ENCODE measurements around the gene DMD. TPM values are rescaled to one million over a fixed set of nuclear protein-coding genes. Genes with fewer than 3 reads are reported as not detected.
A peak's percentile ranks its signal among the peaks of the same experiment; 100 is the strongest.

The DMD gene
- total and polyA plus RNA-seq, 2 of the 8 experiments (the other 6 are each of a cell fraction or from before 2014, with no cell fraction given) = 4.8 to 7.4 TPM

DNA sequence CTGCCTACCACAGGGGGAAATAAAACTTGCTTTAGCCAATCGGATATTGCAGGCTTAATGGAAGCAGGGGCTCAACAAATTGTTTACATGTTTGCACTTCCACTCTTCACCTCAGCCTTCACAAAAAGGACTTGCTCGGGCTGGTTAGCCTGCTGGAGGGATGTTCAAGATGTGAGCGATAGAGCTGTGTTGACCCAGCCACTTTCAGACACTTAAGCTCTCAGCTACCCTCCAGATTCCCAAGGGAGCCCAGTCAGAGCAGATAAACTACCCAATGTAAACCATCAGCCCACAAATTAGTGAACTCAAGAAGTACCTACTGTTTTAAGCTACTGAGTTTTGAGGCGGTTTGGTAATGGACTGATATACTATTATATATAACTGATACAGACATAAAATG is 1631.1 kb downstream of the DMD start:
- Histone ChIP-seq H3K79me2 (ENCODE audit: control insufficient read depth in 1 of 2, insufficient read depth in 2 of 2, low read length in 2 of 2) (no peaks in the 10 kb centered on the region), H2BK120ac (replicated peaks; ENCODE audit: low read depth, low read length) (no peak overlapping the region), H3K14ac (ENCODE audit: insufficient read length) (no peak overlapping the region), H3K56ac (replicated peaks; ENCODE audit: insufficient read length, low read depth, low read length) (no peak overlapping the region), H2BK15ac (ENCODE audit: low read length) (no peak overlapping the region), H2BK12ac (ENCODE audit: low read depth, low read length) (no peak overlapping the region), H2AFZ (ENCODE audit: low read length) (no peak overlapping the region), H4K20me1 (replicated peaks in 1 of 2; ENCODE audit: control insufficient read depth in 1 of 2, insufficient read depth in 2 of 2, low read length in 2 of 2) (no peaks in the 10 kb centered on the region), H4K5ac (ENCODE audit: insufficient read length, low read depth, low read length) (no peak overlapping the region), H3K9me3 (ENCODE audit: insufficient read depth in 2 of 2, low read depth in 1 of 2, low read length in 1 of 2) (no peaks in the 10 kb centered on the region), H2BK5ac (ENCODE audit: low read depth, low read length) (no peak overlapping the region), H3K4me2 (ENCODE audit: insufficient read depth in 1 of 2, low read depth in 2 of 2, low read length in 2 of 2) (no peak overlapping the region), H4K8ac (ENCODE audit: extremely low read depth, insufficient read depth, low read length) (no peak overlapping the region), H2BK20ac (ENCODE audit: low read length) (0 out of 2 replicates have a peak overlapping the region, but pooled peaks have one; percentile 21), H3K23me2 (ENCODE audit: low read depth, low read length) (no peaks in the 10 kb centered on the region), H3K18ac (ENCODE audit: extremely low read depth, low read length) (no peak overlapping the region), H3K79me1 (ENCODE audit: low read depth, low read length) (no peaks in the 10 kb centered on the region), H4K91ac (replicated peaks; ENCODE audit: insufficient read length, low read length) (no peak overlapping the region), H3K36me3 (ENCODE audit: control insufficient read depth in 2 of 4, insufficient read depth in 4 of 4, low read length in 3 of 4) (no peaks in the 10 kb centered on the region), H3K4ac (replicated peaks; ENCODE audit: insufficient read length, low read depth, low read length) (no peak overlapping the region), H3K9ac (replicated peaks in 1 of 4; ENCODE audit: extremely low read depth in 1 of 4, low read depth in 3 of 4, low read length in 3 of 4) (no peak overlapping the region), H3K27ac (ENCODE audit: low read depth, low read length) (no peak overlapping the region), H3K27me3 (replicated peaks in 1 of 4; ENCODE audit: control insufficient read depth in 3 of 4, extremely low read depth in 1 of 4, insufficient read depth in 3 of 4, low read length in 3 of 4) (no peaks in the 10 kb centered on the region), H2AK5ac (ENCODE audit: low read depth, low read length) (no peak overlapping the region), H3K23ac (ENCODE audit: insufficient read length) (no peak overlapping the region), H3K4me1 (replicated peaks in 1 of 4; ENCODE audit: control insufficient read depth in 3 of 4, insufficient read depth in 4 of 4, low read length in 3 of 4) (peaks cover 0 to 7% (median 0%) of the 10 kb centered on the region in 4 experiments; a peak in 1 of 7 replicates), H3K4me3 (ENCODE audit: extremely low read depth in 1 of 4, insufficient read depth in 2 of 4, low read depth in 3 of 4, low read length in 4 of 4) (no peak overlapping the region)
- ChIA-PET POLR2A (ENCODE audit: partially characterized antibody) (no interaction called here), CTCF (ENCODE audit: partially characterized antibody) (no interaction called here)
- FAIRE-seq = peak; percentile 36
- DNase-seq (ENCODE audit: low read depth in 1 of 2, low spot score in 2 of 2) = no peak
- 74% methylated on average over 2 of the region's 4 CpGs; no CpG with 5 or more reads in 1 of the 2 experiments for WGBS, 2 experiments (ENCODE audit: extremely low coverage in 1 of 2, insufficient coverage in 1 of 2, insufficient read length in 1 of 2, insufficient replicate concordance in 2 of 2, low coverage in 1 of 2, low lambda C conversion rate in 2 of 2, missing lambda C conversion rate in 1 of 2)
- no peak for TF ChIP-seq KDM1A (IDR thresholded peaks at IDR 0.05; ENCODE audit: borderline replicate concordance, low read length)
- no peak for TF ChIP-seq RBBP5 (IDR thresholded peaks at IDR 0.05; ENCODE audit: borderline replicate concordance, low read depth, low read length)
- TF ChIP-seq PHF8 (conservative IDR thresholded peaks at IDR 0.05; ENCODE audit: low read depth, low read length) = no peak
- TF ChIP-seq YY1 (IDR thresholded peaks at IDR 0.05; ENCODE audit: low read depth, low read length) = no peak
- TF ChIP-seq, protein P1, sequence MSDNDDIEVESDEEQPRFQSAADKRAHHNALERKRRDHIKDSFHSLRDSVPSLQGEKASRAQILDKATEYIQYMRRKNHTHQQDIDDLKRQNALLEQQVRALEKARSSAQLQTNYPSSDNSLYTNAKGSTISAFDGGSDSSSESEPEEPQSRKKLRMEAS (IDR thresholded peaks at IDR 0.05) = no peak
- TF ChIP-seq ZNF274 (IDR thresholded peaks at IDR 0.05; ENCODE audit: borderline replicate concordance, extremely low read depth, low read length) = no peak
- TF ChIP-seq BRCA1 (IDR thresholded peaks at IDR 0.05; ENCODE audit: low read depth, low read length) = no peak
- no peak for TF ChIP-seq FOSL1 (IDR thresholded peaks at IDR 0.05; ENCODE audit: insufficient read depth, low read depth, low read length)
- no peak for TF ChIP-seq POLR2AphosphoS5 (IDR thresholded peaks at IDR 0.05; ENCODE audit: low read depth, low read length)
- TF ChIP-seq CHD2 (IDR thresholded peaks at IDR 0.05; ENCODE audit: low read length) = no peak
- no peak for TF ChIP-seq SP4 (IDR thresholded peaks at IDR 0.05; ENCODE audit: low read length)
- TF ChIP-seq JUN (IDR thresholded peaks at IDR 0.05; ENCODE audit: low read depth, low read length) = no peak
- TF ChIP-seq, protein P2, sequence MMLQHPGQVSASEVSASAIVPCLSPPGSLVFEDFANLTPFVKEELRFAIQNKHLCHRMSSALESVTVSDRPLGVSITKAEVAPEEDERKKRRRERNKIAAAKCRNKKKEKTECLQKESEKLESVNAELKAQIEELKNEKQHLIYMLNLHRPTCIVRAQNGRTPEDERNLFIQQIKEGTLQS (IDR thresholded peaks at IDR 0.05; ENCODE audit: insufficient read depth, low read depth, low read length) = no peak
- TF ChIP-seq GTF2F1 (IDR thresholded peaks at IDR 0.05; ENCODE audit: borderline replicate concordance, low read depth, low read length) = no peak
- no peak for TF ChIP-seq SAP30 (IDR thresholded peaks at IDR 0.05; ENCODE audit: insufficient read depth, insufficient replicate concordance, low read length)

All from H1 (cell line).